K562 (cell line): ENCODE results near the gene SPTBN4. TPM values are rescaled to one million over a fixed set of nuclear protein-coding genes. Genes with fewer than 3 reads are reported as not detected.

Source experiments
- C11orf30 ChIP-seq: fragments of 450-650 bp; IDR thresholded peaks from 2 replicates; pipeline ENCODE4 v1.6.1; 2016; ENCODE audit warnings: low read depth, mild to moderate bottlenecking
- MLLT1 ChIP-seq, 2 experiments: fragments of 450-650 bp; IDR thresholded peaks; 2 replicates each; pipeline ENCODE4 v1.6.1; 2016
- RFX1 ChIP-seq: fragments of 450-650 bp; IDR thresholded peaks from 2 replicates; pipeline ENCODE4 v1.6.1; 2016; ENCODE audit warnings: mild to moderate bottlenecking, moderate library complexity
- XRCC3 ChIP-seq: fragments of 450-650 bp; IDR thresholded peaks from 2 replicates; pipeline ENCODE4 v1.6.1; 2017; ENCODE audit warnings: mild to moderate bottlenecking, moderate library complexity
- polyA plus RNA-seq, 8 experiments: library from polyadenylated mRNA; depleted of rRNA in 4 of 8; stranded (reverse) in 5 of 8; unstranded in 3 of 8; fragments of >200 nt; fragmentation: Nextera tagmentation in 2 of 8; fragmentation: Illumina TruSeq in 1 of 8; extraction: Ambion mirVana in 2 of 8; extraction: Trizol in 1 of 8; gene quantifications; 2 replicates each; pipeline versions ENCODE4 v1.2.1 to v1.2.3, GENCODE V29; 2011 to 2014; ENCODE audit warnings: inconsistent platforms in 1 of 8, missing spikeins in 1 of 8
- total RNA-seq, 7 experiments: library from RNA; depleted of rRNA in 6 of 7; stranded (reverse); fragments of >200 nt in 6 of 7; fragmentation: Illumina TruSeq in 2 of 7; extraction: Trizol in 2 of 7; gene quantifications; 2 replicates each; pipeline versions ENCODE4 v1.2.1 to v1.2.3, GENCODE V29; 2011 to 2021; ENCODE audit warnings: low replicate concordance in 1 of 7
- TF ChIP-seq, protein P1 (sequence below): fragments of 450-650 bp; IDR thresholded peaks from 2 replicates; pipeline ENCODE4 v1.6.1; 2016; ENCODE audit warnings: mild to moderate bottlenecking, moderate library complexity

Gene SPTBN4
- total and polyA plus RNA-seq, 9 of the 15 experiments (the other 6 are each of a cell fraction or from before 2014, with no cell fraction given): 0.01 to 1.5 (median 0.86) TPM

DNA sequence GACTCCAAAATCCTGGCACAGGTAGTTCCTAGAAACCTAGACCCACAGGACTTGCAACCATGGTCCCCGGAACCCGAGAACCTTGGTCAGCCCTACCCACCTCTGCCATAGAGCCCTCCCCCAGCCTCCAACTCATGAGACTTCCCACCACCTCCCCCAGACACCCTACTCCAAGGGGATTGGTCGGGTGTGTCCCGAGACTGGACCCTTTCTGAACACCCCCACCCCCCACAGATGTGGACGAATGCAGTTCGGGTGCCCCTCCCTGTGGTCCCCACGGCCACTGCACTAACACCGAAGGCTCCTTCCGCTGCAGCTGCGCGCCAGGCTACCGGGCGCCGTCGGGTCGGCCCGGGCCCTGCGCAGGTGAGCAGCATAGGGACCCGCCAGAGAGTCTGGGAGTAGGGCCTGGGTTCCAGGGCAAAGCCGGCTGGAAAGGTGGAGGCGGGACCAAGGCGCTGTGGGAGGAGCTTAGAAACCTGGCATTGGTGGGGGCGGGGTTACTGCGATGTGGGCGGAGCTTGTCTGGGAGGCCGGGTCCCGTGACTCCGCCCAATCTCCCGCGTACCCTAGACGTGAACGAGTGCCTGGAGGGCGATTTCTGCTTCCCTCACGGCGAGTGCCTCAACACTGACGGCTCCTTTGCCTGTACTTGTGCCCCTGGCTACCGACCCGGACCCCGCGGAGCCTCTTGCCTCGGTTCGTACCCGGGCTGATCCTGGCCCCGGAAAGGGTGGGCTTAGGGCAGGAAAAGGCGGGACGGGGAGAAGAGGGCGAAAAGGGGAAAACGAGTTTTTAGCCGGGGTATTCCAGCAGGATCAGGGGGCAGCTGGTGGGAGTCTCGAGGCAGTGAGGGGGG lies 146.3 kb downstream of the SPTBN4 start (continued):
- no peak for TF ChIP-seq RFX1
- TF ChIP-seq, protein P1, sequence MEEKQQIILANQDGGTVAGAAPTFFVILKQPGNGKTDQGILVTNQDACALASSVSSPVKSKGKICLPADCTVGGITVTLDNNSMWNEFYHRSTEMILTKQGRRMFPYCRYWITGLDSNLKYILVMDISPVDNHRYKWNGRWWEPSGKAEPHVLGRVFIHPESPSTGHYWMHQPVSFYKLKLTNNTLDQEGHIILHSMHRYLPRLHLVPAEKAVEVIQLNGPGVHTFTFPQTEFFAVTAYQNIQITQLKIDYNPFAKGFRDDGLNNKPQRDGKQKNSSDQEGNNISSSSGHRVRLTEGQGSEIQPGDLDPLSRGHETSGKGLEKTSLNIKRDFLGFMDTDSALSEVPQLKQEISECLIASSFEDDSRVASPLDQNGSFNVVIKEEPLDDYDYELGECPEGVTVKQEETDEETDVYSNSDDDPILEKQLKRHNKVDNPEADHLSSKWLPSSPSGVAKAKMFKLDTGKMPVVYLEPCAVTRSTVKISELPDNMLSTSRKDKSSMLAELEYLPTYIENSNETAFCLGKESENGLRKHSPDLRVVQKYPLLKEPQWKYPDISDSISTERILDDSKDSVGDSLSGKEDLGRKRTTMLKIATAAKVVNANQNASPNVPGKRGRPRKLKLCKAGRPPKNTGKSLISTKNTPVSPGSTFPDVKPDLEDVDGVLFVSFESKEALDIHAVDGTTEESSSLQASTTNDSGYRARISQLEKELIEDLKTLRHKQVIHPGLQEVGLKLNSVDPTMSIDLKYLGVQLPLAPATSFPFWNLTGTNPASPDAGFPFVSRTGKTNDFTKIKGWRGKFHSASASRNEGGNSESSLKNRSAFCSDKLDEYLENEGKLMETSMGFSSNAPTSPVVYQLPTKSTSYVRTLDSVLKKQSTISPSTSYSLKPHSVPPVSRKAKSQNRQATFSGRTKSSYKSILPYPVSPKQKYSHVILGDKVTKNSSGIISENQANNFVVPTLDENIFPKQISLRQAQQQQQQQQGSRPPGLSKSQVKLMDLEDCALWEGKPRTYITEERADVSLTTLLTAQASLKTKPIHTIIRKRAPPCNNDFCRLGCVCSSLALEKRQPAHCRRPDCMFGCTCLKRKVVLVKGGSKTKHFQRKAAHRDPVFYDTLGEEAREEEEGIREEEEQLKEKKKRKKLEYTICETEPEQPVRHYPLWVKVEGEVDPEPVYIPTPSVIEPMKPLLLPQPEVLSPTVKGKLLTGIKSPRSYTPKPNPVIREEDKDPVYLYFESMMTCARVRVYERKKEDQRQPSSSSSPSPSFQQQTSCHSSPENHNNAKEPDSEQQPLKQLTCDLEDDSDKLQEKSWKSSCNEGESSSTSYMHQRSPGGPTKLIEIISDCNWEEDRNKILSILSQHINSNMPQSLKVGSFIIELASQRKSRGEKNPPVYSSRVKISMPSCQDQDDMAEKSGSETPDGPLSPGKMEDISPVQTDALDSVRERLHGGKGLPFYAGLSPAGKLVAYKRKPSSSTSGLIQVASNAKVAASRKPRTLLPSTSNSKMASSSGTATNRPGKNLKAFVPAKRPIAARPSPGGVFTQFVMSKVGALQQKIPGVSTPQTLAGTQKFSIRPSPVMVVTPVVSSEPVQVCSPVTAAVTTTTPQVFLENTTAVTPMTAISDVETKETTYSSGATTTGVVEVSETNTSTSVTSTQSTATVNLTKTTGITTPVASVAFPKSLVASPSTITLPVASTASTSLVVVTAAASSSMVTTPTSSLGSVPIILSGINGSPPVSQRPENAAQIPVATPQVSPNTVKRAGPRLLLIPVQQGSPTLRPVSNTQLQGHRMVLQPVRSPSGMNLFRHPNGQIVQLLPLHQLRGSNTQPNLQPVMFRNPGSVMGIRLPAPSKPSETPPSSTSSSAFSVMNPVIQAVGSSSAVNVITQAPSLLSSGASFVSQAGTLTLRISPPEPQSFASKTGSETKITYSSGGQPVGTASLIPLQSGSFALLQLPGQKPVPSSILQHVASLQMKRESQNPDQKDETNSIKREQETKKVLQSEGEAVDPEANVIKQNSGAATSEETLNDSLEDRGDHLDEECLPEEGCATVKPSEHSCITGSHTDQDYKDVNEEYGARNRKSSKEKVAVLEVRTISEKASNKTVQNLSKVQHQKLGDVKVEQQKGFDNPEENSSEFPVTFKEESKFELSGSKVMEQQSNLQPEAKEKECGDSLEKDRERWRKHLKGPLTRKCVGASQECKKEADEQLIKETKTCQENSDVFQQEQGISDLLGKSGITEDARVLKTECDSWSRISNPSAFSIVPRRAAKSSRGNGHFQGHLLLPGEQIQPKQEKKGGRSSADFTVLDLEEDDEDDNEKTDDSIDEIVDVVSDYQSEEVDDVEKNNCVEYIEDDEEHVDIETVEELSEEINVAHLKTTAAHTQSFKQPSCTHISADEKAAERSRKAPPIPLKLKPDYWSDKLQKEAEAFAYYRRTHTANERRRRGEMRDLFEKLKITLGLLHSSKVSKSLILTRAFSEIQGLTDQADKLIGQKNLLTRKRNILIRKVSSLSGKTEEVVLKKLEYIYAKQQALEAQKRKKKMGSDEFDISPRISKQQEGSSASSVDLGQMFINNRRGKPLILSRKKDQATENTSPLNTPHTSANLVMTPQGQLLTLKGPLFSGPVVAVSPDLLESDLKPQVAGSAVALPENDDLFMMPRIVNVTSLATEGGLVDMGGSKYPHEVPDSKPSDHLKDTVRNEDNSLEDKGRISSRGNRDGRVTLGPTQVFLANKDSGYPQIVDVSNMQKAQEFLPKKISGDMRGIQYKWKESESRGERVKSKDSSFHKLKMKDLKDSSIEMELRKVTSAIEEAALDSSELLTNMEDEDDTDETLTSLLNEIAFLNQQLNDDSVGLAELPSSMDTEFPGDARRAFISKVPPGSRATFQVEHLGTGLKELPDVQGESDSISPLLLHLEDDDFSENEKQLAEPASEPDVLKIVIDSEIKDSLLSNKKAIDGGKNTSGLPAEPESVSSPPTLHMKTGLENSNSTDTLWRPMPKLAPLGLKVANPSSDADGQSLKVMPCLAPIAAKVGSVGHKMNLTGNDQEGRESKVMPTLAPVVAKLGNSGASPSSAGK: no peak
- no peak for TF ChIP-seq C11orf30
- TF ChIP-seq MLLT1 (IDR thresholded peaks at IDR 0.05): no peak
- TF ChIP-seq XRCC3: no peak
